NT2/D1 (cell line): Measurements from ENCODE around the gene SMC3.
A peak's percentile ranks its signal among the peaks of the same experiment; 100 is the strongest.

Experiments
- DNase-seq: peaks from one replicate; pipeline ENCODE4 v3.0.0-alpha.2; 2011; ENCODE audit warnings: low read depth, low spot score
- H3K27me3 ChIP-seq: 2 replicates; pipeline ENCODE4 v1.6.0; 2011; ENCODE audit warnings: mild to moderate bottlenecking; ENCODE audit not compliant: insufficient read length, insufficient read depth
- H3K36me3 ChIP-seq: 2 replicates; pipeline ENCODE4 v1.6.1; 2011; ENCODE audit warnings: mild to moderate bottlenecking, low read length, mixed read lengths; ENCODE audit not compliant: insufficient read depth, insufficient read length
- H3K4me1 ChIP-seq: 2 replicates; pipeline ENCODE4 v1.5.1; 2011; ENCODE audit not compliant: insufficient read depth, insufficient read length
- H3K4me3 ChIP-seq: 2 replicates; pipeline ENCODE4 v1.5.1; 2011; ENCODE audit warnings: low read depth; ENCODE audit not compliant: insufficient read length
- H3K9ac ChIP-seq: 2 replicates; pipeline ENCODE4 v1.6.0; 2011; ENCODE audit warnings: low read depth; ENCODE audit not compliant: insufficient read length
- H3K9me3 ChIP-seq: 2 replicates; pipeline ENCODE4 v1.5.1; 2011; ENCODE audit warnings: mild to moderate bottlenecking, low read length; ENCODE audit not compliant: insufficient read depth
- SUZ12 ChIP-seq: IDR thresholded peaks from 2 replicates; pipeline ENCODE4 v1.6.1; 2011; ENCODE audit not compliant: insufficient read length, insufficient read depth; ENCODE audit errors: extremely low read depth
- YY1 ChIP-seq: IDR thresholded peaks from 2 replicates; pipeline ENCODE4 v1.6.1; 2011; ENCODE audit not compliant: insufficient read length, insufficient read depth
- ZNF274 ChIP-seq: IDR thresholded peaks from 2 replicates; pipeline ENCODE4 v1.6.1; 2011; ENCODE audit warnings: mild to moderate bottlenecking, low read depth, low read length

SMC3 gene

GRCh38 chr10:110644598-110645462, 77.3 kb downstream of the SMC3 start:
- Histone ChIP-seq H3K27me3 (peaks cover 50% of the 10 kb centered on the region), H3K4me3 (peak overlapping the region; percentile 66), H3K4me1 (no peaks in the 10 kb centered on the region), H3K9me3 (no peaks in the 10 kb centered on the region), H3K36me3 (no peaks in the 10 kb centered on the region), H3K9ac (peak overlapping the region; percentile 67)
- DNase-seq: no peak
- TF ChIP-seq YY1 (no peak), ZNF274 (no peak), SUZ12 (no peak)

- TF ChIP-seq ZNF274: no peak
- TF ChIP-seq YY1: no peak
- TF ChIP-seq SUZ12: no peak
- Histone ChIP-seq H3K4me3 (no peak overlapping the region), H3K27me3 (peaks cover 50% of the 10 kb centered on the region), H3K36me3 (no peaks in the 10 kb centered on the region), H3K4me1 (no peaks in the 10 kb centered on the region), H3K9me3 (no peaks in the 10 kb centered on the region), H3K9ac (no peak overlapping the region)
- DNase-seq: no peak
Observed at GRCh38 chr10:110646417-110647135, 79.1 kb downstream of the SMC3 start.

GRCh38 chr10:110647136-110647430, 79.6 kb downstream of the SMC3 start:
- H3K4me3 ChIP-seq: no peak overlapping the region
- no peak for DNase-seq
- H3K4me1 ChIP-seq: no peaks in the 10 kb centered on the region
- H3K36me3 ChIP-seq: no peaks in the 10 kb centered on the region
- no peaks in the 10 kb centered on the region for H3K9me3 ChIP-seq
- no peak overlapping the region for H3K9ac ChIP-seq
- peaks cover 46% of the 10 kb centered on the region for H3K27me3 ChIP-seq
- TF ChIP-seq YY1 (no peak), ZNF274 (no peak), SUZ12 (no peak)

DNA sequence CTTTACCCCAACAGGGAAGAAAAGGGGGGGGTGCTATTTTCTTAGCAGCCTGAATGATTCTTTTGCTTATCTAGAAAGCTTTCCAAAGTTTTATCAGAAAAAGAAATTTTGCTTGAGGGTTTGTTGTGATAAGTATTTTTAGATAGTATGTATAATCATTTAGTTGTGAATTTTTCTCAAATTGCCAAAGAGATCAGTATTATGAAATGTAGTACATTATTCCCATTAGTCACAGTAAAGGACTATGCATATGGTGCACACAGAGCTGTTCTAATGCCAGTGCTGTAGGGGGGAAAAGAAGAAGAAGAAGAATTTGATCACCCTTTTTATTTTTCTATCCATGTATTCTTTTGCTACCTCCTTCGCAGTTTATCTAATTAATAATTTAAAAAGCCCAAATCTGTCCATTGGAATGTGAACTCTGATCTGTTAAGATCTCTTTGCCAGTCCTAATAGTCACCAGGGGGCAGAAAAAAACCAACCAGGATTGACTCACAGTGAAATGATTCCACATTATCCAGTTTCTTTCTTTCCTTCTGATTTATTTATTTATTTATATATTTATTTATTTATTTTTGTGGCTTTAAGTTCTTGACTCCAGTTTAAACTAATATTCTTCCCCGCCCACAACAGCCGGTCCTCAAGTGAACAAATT, 81.3 kb downstream of the SMC3 start:
- no peak overlapping the region for H3K9ac ChIP-seq
- no peak for DNase-seq
- no peak overlapping the region for H3K4me3 ChIP-seq
- no peaks in the 10 kb centered on the region for H3K4me1 ChIP-seq
- peaks cover 29% of the 10 kb centered on the region for H3K27me3 ChIP-seq
- TF ChIP-seq YY1: no peak
- no peaks in the 10 kb centered on the region for H3K9me3 ChIP-seq
- no peaks in the 10 kb centered on the region for H3K36me3 ChIP-seq

DNA sequence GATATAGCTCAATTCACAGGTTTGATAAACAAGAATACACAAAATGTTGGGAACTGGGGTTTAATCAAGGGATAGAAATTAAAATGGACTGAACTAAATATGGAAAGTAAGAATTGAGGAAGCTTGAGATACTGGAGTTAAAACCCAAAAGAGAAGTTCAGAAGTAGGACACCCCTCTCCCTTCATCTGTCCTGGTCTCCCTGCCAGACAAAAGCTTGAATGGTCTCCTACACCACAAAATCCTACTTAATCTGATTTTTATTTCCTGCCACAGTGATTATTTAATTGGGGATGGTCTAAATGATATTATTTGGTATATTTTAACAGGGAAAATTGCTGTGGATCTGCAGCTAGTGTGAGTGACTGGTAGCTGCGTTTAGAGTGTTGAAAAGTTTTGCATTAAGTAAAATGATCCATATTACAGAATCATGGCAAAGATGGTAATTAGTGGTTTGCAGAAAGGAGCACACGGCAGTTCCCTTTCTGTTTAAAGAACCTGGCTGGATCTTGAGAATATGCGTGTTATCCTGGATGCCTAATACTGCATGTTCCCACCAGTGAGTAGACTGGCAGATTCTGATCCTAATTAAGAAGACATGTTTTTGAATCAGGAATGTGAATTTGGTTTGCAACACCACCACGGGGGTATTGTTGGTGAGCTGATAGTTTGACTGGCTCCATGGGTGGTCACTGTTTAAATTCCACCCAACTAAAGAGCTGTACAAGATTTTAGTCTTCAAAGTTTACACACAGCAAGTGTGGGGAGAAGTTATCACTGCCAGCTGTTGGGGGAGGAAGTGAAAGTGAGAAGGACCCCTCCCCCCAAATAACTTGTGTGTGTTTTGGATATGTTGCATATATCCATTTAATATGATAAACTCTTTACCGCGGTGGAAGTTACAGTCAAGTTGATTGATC, 82.1 kb downstream of the SMC3 start:
- Histone ChIP-seq H3K4me3 (no peak overlapping the region), H3K9me3 (no peaks in the 10 kb centered on the region), H3K9ac (no peak overlapping the region), H3K4me1 (no peaks in the 10 kb centered on the region), H3K27me3 (peaks cover 21% of the 10 kb centered on the region), H3K36me3 (no peaks in the 10 kb centered on the region)
- no peak for TF ChIP-seq YY1
- TF ChIP-seq ZNF274: no peak
- TF ChIP-seq SUZ12: no peak
- no peak for DNase-seq

GRCh38 chr10:110650265-110650668, 82.8 kb downstream of the SMC3 start:
- no peak overlapping the region for H3K4me3 ChIP-seq
- H3K27me3 ChIP-seq: peaks cover 14% of the 10 kb centered on the region
- no peaks in the 10 kb centered on the region for H3K36me3 ChIP-seq
- H3K9ac ChIP-seq: no peak overlapping the region
- no peaks in the 10 kb centered on the region for H3K4me1 ChIP-seq
- TF ChIP-seq SUZ12 (no peak), YY1 (no peak), ZNF274 (no peak)
- no peak for DNase-seq
- no peaks in the 10 kb centered on the region for H3K9me3 ChIP-seq
